Prostate gland (tissue), 2 donors: ENCODE results near the gene OPA1. TPM values are rescaled to one million over a fixed set of nuclear protein-coding genes. Genes with fewer than 3 reads are reported as not detected.

Source experiments
- DNase-seq: peaks from one replicate; pipeline ENCODE4 v3.0.0-alpha.2; 2019; ENCODE audit warnings: low spot score
- H3K27ac ChIP-seq, 2 donors: fragments of 200-600 bp; sonication (generic); 2 replicates each; pipeline ENCODE4 v1.5.1; 2017 to 2019
- H3K27me3 ChIP-seq: fragments of 200-600 bp; sonication (generic); replicated peaks from 2 replicates; pipeline ENCODE4 v1.5.1; 2019; ENCODE audit not compliant: insufficient read depth
- H3K36me3 ChIP-seq, 2 donors: fragments of 200-600 bp; sonication (generic); 1 replicate in 1 of 2; 2 replicates in 1 of 2; pipeline versions ENCODE4 v1.5.1 to v1.8.1; 2017 to 2019
- H3K4me1 ChIP-seq: fragments of 200-600 bp; sonication (generic); replicated peaks from 2 replicates; pipeline ENCODE4 v1.5.1; 2019
- H3K4me3 ChIP-seq, 2 donors: fragments of 200-600 bp; sonication (generic); 2 replicates each; pipeline ENCODE4 v1.5.1; 2017 to 2019
- H3K9me3 ChIP-seq: fragments of 200-600 bp; sonication (generic); 2 replicates; pipeline ENCODE4 v1.5.1; 2017
- CTCF ChIP-seq, 4 experiments: fragments of 200-600 bp in 2 of 4; fragments of 450-650 bp in 2 of 4; sonication (generic) in 2 of 4; IDR thresholded peaks; 1 replicate in 3 of 4; 2 replicates in 1 of 4; pipeline ENCODE4 v1.5.1; 2016 to 2019; ENCODE audit warnings: antibody characterized with exemption in 4 of 4, mild to moderate bottlenecking in 2 of 4, moderate library complexity in 2 of 4
- POLR2A ChIP-seq: fragments of 450-650 bp; IDR thresholded peaks from one replicate; pipeline ENCODE4 v1.6.1; 2016; ENCODE audit warnings: antibody characterized with exemption, mild to moderate bottlenecking
- POLR2AphosphoS5 ChIP-seq: sonication (generic); formaldehyde crosslinking; IDR thresholded peaks from one replicate; pipeline ENCODE4 v1.6.1; 2017; ENCODE audit warnings: antibody characterized with exemption
- WGBS: methylation state at CpG from one replicate; pipeline ENCODE4 v1.1.5; 2018; 5-methylcytosine and 5-hydroxymethylcytosine counted together
- intact Hi-C: fragments of 100-400 bp; cut with DNase I; formaldehyde crosslinking; loops from one replicate; pipeline ENCODE4 v1.14.2; 2022
- total RNA-seq, 2 donors: library from RNA; depleted of rRNA; stranded (reverse); fragments of >200 nt; gene quantifications; one replicate each; pipeline ENCODE4 v1.1.0, GENCODE V29; 2016

OPA1 gene
- total RNA-seq, 2 donors from 2014 or later: 27.1 to 45.1 TPM

GRCh38 chr3:193548406-193548805 is 44.6 kb upstream of the OPA1 start:
- Histone ChIP-seq H3K27me3 (no peaks in the 10 kb centered on the region), H3K4me3 (no peak overlapping the region), H3K36me3 (no peaks in the 10 kb centered on the region), H3K27ac (no peak overlapping the region), H3K4me1 (no peaks in the 10 kb centered on the region), H3K9me3 (no peaks in the 10 kb centered on the region)
- TF ChIP-seq POLR2AphosphoS5 (no peak), POLR2A (no peak), CTCF (IDR thresholded peaks at IDR 0.05) (no peak)
- 31% methylated on average over 4 of the region's 4 CpGs for WGBS
- intact Hi-C loops: no loop called here
- no peak for DNase-seq

- Histone ChIP-seq H3K36me3 (no peaks in the 10 kb centered on the region), H3K4me1 (no peaks in the 10 kb centered on the region), H3K9me3 (no peaks in the 10 kb centered on the region), H3K27ac (no peak overlapping the region), H3K4me3 (no peak overlapping the region), H3K27me3 (no peaks in the 10 kb centered on the region)
- 56% methylated on average over 1 of the region's 1 CpG for WGBS
- no peak for TF ChIP-seq CTCF (IDR thresholded peaks at IDR 0.05)
- TF ChIP-seq POLR2A: no peak
- TF ChIP-seq POLR2AphosphoS5: no peak
- intact Hi-C loops: no loop called here
- no peak for DNase-seq
These were observed 40.1 kb upstream of the OPA1 start for GRCh38 chr3:193552923-193553322.

- 53% methylated on average over 1 of the region's 1 CpG for WGBS
- no peaks in the 10 kb centered on the region for H3K27me3 ChIP-seq
These were observed 39.4 kb upstream of the OPA1 start for GRCh38 chr3:193553586-193553985.

GRCh38 chr3:193554811-193555210 is 38.2 kb upstream of the OPA1 start, which contains the start of gene ATP13A4:
Gene ATP13A4, minus strand, starts transcription at chr3:193554895. Its CDS starts 96 bp downstream, at chr3:193554799.
- H3K27ac ChIP-seq: no peak within 1 kb of the TSS
- 38% methylated on average over 9 of the region's 9 CpGs for WGBS
- intact Hi-C loops: no loop called here

More at GRCh38 chr3:193553586-193553985, 39.4 kb upstream of the OPA1 start:
- no peaks in the 10 kb centered on the region for H3K4me1 ChIP-seq
- TF ChIP-seq POLR2A (no peak), POLR2AphosphoS5 (no peak), CTCF (IDR thresholded peaks at IDR 0.05) (no peak)
- no peaks in the 10 kb centered on the region for H3K36me3 ChIP-seq
- no peaks in the 10 kb centered on the region for H3K9me3 ChIP-seq
- intact Hi-C loops: no loop called here
- H3K27ac ChIP-seq: no peak overlapping the region
- DNase-seq: no peak
- H3K4me3 ChIP-seq: no peak overlapping the region

More at GRCh38 chr3:193554811-193555210, 38.2 kb upstream of the OPA1 start, which contains the start of gene ATP13A4:
- Histone ChIP-seq H3K4me1 (no peaks in the 10 kb centered on the region), H3K36me3 (no peaks in the 10 kb centered on the region), H3K9me3 (no peaks in the 10 kb centered on the region), H3K4me3 (no peak within 1 kb of the TSS), H3K27me3 (no peaks in the 10 kb centered on the region)
- peak; percentile 11 for DNase-seq
- no peak for TF ChIP-seq CTCF (IDR thresholded peaks at IDR 0.05)
- TF ChIP-seq POLR2AphosphoS5: no peak
- no peak for TF ChIP-seq POLR2A
